Measurements from ENCODE around the gene LDLRAD4.

Gene LDLRAD4

GRCh38 chr18:13412017-13412416, 193.5 kb downstream of the LDLRAD4 start:
- Histone ChIP-seq H3K4me3 (ENCODE audit: low read depth, low read length) (no peak overlapping the region), H3K27ac (ENCODE audit: low read depth, low read length) (no peak overlapping the region), H2AFZ (ENCODE audit: low read length, unreplicated experiment) (no peak overlapping the region), H3K36me3 (ENCODE audit: insufficient read depth, low read length) (no peaks in the 10 kb centered on the region), H3K27me3 (ENCODE audit: insufficient read depth, low read length) (no peaks in the 10 kb centered on the region), H3K79me2 (ENCODE audit: control insufficient read depth, insufficient read depth, low read length, unreplicated experiment) (no peaks in the 10 kb centered on the region), H3K4me1 (ENCODE audit: control insufficient read depth, insufficient read depth, low read length, unreplicated experiment) (no peaks in the 10 kb centered on the region)

GRCh38 chr18:13412901-13413300, 194.3 kb downstream of the LDLRAD4 start:
- Histone ChIP-seq H3K79me2 (ENCODE audit: control insufficient read depth, insufficient read depth, low read length, unreplicated experiment) (no peaks in the 10 kb centered on the region), H3K27me3 (ENCODE audit: insufficient read depth, low read length) (no peaks in the 10 kb centered on the region), H3K4me3 (ENCODE audit: low read depth, low read length) (no peak overlapping the region), H2AFZ (ENCODE audit: low read length, unreplicated experiment) (no peak overlapping the region), H3K27ac (ENCODE audit: low read depth, low read length) (no peak overlapping the region), H3K36me3 (ENCODE audit: insufficient read depth, low read length) (no peaks in the 10 kb centered on the region), H3K4me1 (ENCODE audit: control insufficient read depth, insufficient read depth, low read length, unreplicated experiment) (no peaks in the 10 kb centered on the region)

GRCh38 chr18:13414102-13414501, 195.5 kb downstream of the LDLRAD4 start:
- H3K27me3 ChIP-seq (ENCODE audit: insufficient read depth, low read length): no peaks in the 10 kb centered on the region
- H3K4me3 ChIP-seq (ENCODE audit: low read depth, low read length): no peak overlapping the region
- H3K79me2 ChIP-seq (ENCODE audit: control insufficient read depth, insufficient read depth, low read length, unreplicated experiment): no peaks in the 10 kb centered on the region
- no peak overlapping the region for H3K27ac ChIP-seq (ENCODE audit: low read depth, low read length)
- H3K36me3 ChIP-seq (ENCODE audit: insufficient read depth, low read length): no peaks in the 10 kb centered on the region
- H3K4me1 ChIP-seq (ENCODE audit: control insufficient read depth, insufficient read depth, low read length, unreplicated experiment): no peaks in the 10 kb centered on the region
- H2AFZ ChIP-seq (ENCODE audit: low read length, unreplicated experiment): no peak overlapping the region

- no peaks in the 10 kb centered on the region for H3K79me2 ChIP-seq (ENCODE audit: control insufficient read depth, insufficient read depth, low read length, unreplicated experiment)
- H2AFZ ChIP-seq (ENCODE audit: low read length, unreplicated experiment): no peak overlapping the region
- H3K4me3 ChIP-seq (ENCODE audit: low read depth, low read length): no peak overlapping the region
- no peaks in the 10 kb centered on the region for H3K4me1 ChIP-seq (ENCODE audit: control insufficient read depth, insufficient read depth, low read length, unreplicated experiment)
- no peaks in the 10 kb centered on the region for H3K36me3 ChIP-seq (ENCODE audit: insufficient read depth, low read length)
- H3K27ac ChIP-seq (ENCODE audit: low read depth, low read length): no peak overlapping the region
- H3K27me3 ChIP-seq (ENCODE audit: insufficient read depth, low read length): no peaks in the 10 kb centered on the region
Measured at GRCh38 chr18:13414521-13414920, 196.0 kb downstream of the LDLRAD4 start.

- H3K36me3 ChIP-seq (ENCODE audit: insufficient read depth, low read length): no peaks in the 10 kb centered on the region
- H2AFZ ChIP-seq (ENCODE audit: low read length, unreplicated experiment): no peak overlapping the region
- no peaks in the 10 kb centered on the region for H3K79me2 ChIP-seq (ENCODE audit: control insufficient read depth, insufficient read depth, low read length, unreplicated experiment)
- no peak overlapping the region for H3K4me3 ChIP-seq (ENCODE audit: low read depth, low read length)
- H3K27ac ChIP-seq (ENCODE audit: low read depth, low read length): no peak overlapping the region
- no peaks in the 10 kb centered on the region for H3K4me1 ChIP-seq (ENCODE audit: control insufficient read depth, insufficient read depth, low read length, unreplicated experiment)
- H3K27me3 ChIP-seq (ENCODE audit: insufficient read depth, low read length): no peaks in the 10 kb centered on the region
Measured at GRCh38 chr18:13415736-13416135, 197.2 kb downstream of the LDLRAD4 start.

- Histone ChIP-seq H3K4me3 (ENCODE audit: low read depth, low read length) (no peak overlapping the region), H3K36me3 (ENCODE audit: insufficient read depth, low read length) (no peaks in the 10 kb centered on the region), H3K4me1 (ENCODE audit: control insufficient read depth, insufficient read depth, low read length, unreplicated experiment) (no peaks in the 10 kb centered on the region), H3K27me3 (ENCODE audit: insufficient read depth, low read length) (no peaks in the 10 kb centered on the region), H2AFZ (ENCODE audit: low read length, unreplicated experiment) (no peak overlapping the region), H3K79me2 (ENCODE audit: control insufficient read depth, insufficient read depth, low read length, unreplicated experiment) (no peaks in the 10 kb centered on the region), H3K27ac (ENCODE audit: low read depth, low read length) (no peak overlapping the region)
Measured at GRCh38 chr18:13416208-13416607, 197.6 kb downstream of the LDLRAD4 start.

- Histone ChIP-seq H3K4me1 (ENCODE audit: control insufficient read depth, insufficient read depth, low read length, unreplicated experiment) (no peaks in the 10 kb centered on the region), H3K79me2 (ENCODE audit: control insufficient read depth, insufficient read depth, low read length, unreplicated experiment) (no peaks in the 10 kb centered on the region), H3K27me3 (ENCODE audit: insufficient read depth, low read length) (no peaks in the 10 kb centered on the region), H2AFZ (ENCODE audit: low read length, unreplicated experiment) (no peak overlapping the region), H3K27ac (ENCODE audit: low read depth, low read length) (no peak overlapping the region), H3K36me3 (ENCODE audit: insufficient read depth, low read length) (no peaks in the 10 kb centered on the region), H3K4me3 (ENCODE audit: low read depth, low read length) (no peak overlapping the region)
Measured at GRCh38 chr18:13416848-13417247, 198.3 kb downstream of the LDLRAD4 start.

- Histone ChIP-seq H2AFZ (ENCODE audit: low read length, unreplicated experiment) (no peak overlapping the region), H3K4me3 (ENCODE audit: low read depth, low read length) (no peak overlapping the region), H3K27ac (ENCODE audit: low read depth, low read length) (no peak overlapping the region), H3K36me3 (ENCODE audit: insufficient read depth, low read length) (no peaks in the 10 kb centered on the region), H3K79me2 (ENCODE audit: control insufficient read depth, insufficient read depth, low read length, unreplicated experiment) (no peaks in the 10 kb centered on the region), H3K27me3 (ENCODE audit: insufficient read depth, low read length) (no peaks in the 10 kb centered on the region), H3K4me1 (ENCODE audit: control insufficient read depth, insufficient read depth, low read length, unreplicated experiment) (no peaks in the 10 kb centered on the region)
Measured at GRCh38 chr18:13418013-13418710, 199.6 kb downstream of the LDLRAD4 start.

- H2AFZ ChIP-seq (ENCODE audit: low read length, unreplicated experiment): no peak overlapping the region
- no peak overlapping the region for H3K4me3 ChIP-seq (ENCODE audit: low read depth, low read length)
- H3K27ac ChIP-seq (ENCODE audit: low read depth, low read length): no peak overlapping the region
- no peaks in the 10 kb centered on the region for H3K36me3 ChIP-seq (ENCODE audit: insufficient read depth, low read length)
- H3K27me3 ChIP-seq (ENCODE audit: insufficient read depth, low read length): no peaks in the 10 kb centered on the region
- no peaks in the 10 kb centered on the region for H3K79me2 ChIP-seq (ENCODE audit: control insufficient read depth, insufficient read depth, low read length, unreplicated experiment)
- H3K4me1 ChIP-seq (ENCODE audit: control insufficient read depth, insufficient read depth, low read length, unreplicated experiment): no peaks in the 10 kb centered on the region
Measured at GRCh38 chr18:13420969-13421686, 202.6 kb downstream of the LDLRAD4 start.

GRCh38 chr18:13422541-13423147, 204.1 kb downstream of the LDLRAD4 start:
- Histone ChIP-seq H3K79me2 (ENCODE audit: control insufficient read depth, insufficient read depth, low read length, unreplicated experiment) (no peaks in the 10 kb centered on the region), H2AFZ (ENCODE audit: low read length, unreplicated experiment) (no peak overlapping the region), H3K4me3 (ENCODE audit: low read depth, low read length) (no peak overlapping the region), H3K4me1 (ENCODE audit: control insufficient read depth, insufficient read depth, low read length, unreplicated experiment) (no peaks in the 10 kb centered on the region), H3K27me3 (ENCODE audit: insufficient read depth, low read length) (no peaks in the 10 kb centered on the region), H3K27ac (ENCODE audit: low read depth, low read length) (no peak overlapping the region), H3K36me3 (ENCODE audit: insufficient read depth, low read length) (no peaks in the 10 kb centered on the region)

- H3K27me3 ChIP-seq (ENCODE audit: insufficient read depth, low read length): 0 out of 2 replicates have a peak, but pooled peaks cover 3% of the 10 kb centered on the region
- no peak overlapping the region for H2AFZ ChIP-seq (ENCODE audit: low read length, unreplicated experiment)
- H3K36me3 ChIP-seq (ENCODE audit: insufficient read depth, low read length): no peaks in the 10 kb centered on the region
- no peaks in the 10 kb centered on the region for H3K4me1 ChIP-seq (ENCODE audit: control insufficient read depth, insufficient read depth, low read length, unreplicated experiment)
- H3K4me3 ChIP-seq (ENCODE audit: low read depth, low read length): no peak overlapping the region
- no peaks in the 10 kb centered on the region for H3K79me2 ChIP-seq (ENCODE audit: control insufficient read depth, insufficient read depth, low read length, unreplicated experiment)
- H3K27ac ChIP-seq (ENCODE audit: low read depth, low read length): no peak overlapping the region
Measured at GRCh38 chr18:13423352-13423751, 204.8 kb downstream of the LDLRAD4 start.
